Amniotic stem cell (primary cell): Measurements from ENCODE around the gene ANO10.

Experiments
- DNase-seq: peaks from one replicate; lab custom pipeline; 2025; lab: John Stamatoyannopoulos, UW

Gene ANO10

DNA sequence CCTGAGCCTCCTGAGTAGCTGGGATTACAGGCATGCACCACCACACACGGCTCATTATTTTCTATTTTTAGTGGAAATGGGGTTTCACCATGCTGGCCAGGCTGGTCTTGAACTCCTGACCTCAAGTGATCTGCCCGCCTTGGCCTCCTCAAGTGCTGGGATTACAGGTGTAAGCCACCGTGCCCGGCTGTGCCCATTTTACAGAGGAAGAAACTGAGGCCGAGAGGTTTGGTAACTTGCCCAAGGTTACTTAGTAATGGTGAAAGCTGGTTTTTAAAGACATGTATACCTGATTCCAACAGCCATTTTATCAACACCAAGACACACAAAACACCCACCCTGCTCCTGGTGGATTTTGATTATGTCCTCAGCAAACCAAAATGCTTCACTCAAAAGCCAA is 206.7 kb downstream of the ANO10 start:
- no peak for DNase-seq

DNA sequence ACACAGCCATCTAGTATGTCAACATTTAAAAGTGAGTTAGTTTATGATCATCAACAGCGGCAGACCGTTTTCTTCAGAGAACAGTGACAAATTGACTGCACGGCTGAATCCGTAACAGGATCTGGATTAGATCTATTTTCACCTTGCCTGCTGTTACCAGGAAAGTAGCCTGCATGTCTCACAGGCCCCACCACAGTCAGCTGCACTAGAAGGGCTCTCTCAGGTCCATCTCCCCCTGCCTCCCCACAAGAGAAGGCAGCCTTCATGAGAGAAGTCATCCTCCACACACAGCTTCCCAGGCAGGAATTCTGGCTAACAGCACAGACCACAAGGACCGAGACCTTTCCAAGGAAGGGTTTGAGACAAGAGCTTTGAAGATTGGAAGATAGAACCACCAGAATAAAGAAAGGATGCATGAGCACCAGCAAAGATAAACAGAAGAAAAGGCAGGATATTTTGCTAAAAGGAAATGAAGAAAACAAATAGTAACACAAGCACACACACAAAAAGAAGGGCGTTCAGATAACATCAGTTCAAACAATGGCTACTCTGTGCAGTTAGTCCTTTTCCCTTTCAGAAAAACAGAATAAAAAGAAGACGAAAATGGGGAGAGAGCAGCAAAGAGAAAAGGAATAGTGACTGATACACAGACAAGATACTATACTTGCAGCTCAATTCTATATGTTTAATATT is 208.0 kb downstream of the ANO10 start:
- no peak for DNase-seq

DNA sequence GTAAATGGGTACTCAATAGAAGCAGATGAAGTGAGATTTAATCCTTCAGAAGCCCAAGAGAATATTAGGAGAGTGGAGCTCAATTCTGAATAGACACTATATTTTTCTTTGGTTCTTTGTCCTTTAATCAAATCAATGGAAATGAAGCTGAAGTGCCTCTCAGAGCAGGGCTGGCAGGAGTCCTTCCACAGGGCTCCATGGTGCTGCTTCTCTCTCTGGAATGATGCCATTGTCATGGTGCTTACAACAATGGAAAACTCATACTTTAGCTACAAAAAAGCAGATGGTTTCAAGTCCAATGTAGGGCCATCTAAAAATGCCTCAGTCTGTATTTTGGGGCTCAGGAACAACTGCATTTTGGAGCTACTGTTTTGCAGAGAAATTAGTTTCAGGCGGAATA is 210.4 kb downstream of the ANO10 start:
- DNase-seq = no peak

DNA sequence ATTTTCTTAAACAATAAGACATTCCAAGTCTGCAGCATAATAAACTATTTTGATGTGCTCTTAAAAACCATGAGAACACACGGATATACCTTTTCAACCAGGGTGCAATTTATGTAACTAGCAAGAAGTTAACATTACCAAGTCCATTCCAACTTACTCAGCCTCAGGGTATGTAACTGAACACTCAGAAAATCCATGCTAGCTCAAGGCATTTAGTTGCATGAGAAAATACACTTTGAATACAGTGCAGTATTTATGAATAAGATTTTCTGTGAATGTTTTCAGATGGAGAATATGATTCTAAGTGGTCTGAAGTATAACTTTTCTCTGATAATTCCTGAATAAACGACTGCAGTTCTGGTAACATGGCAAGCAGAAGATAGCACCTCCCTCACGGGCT is 211.2 kb downstream of the ANO10 start:
- DNase-seq = no peak

DNA sequence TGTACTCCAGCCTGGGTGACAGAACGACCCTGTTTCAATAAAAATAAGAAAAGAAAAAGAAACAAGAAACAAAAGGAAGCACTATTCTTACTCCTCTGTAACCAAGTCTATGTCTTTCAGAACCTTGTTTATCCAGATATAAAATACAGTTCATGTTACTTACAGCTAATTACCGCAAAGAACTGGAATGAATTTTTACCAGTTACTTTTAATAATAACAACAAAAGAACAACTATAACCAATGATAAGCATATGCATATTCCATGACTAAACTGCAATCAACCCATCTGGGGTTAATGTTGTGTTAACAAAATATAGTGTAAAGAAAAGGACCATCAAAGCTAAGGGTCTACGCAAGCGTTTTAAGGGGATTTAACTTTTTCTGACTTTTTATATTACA is 212.3 kb downstream of the ANO10 start:
- no peak for DNase-seq

DNA sequence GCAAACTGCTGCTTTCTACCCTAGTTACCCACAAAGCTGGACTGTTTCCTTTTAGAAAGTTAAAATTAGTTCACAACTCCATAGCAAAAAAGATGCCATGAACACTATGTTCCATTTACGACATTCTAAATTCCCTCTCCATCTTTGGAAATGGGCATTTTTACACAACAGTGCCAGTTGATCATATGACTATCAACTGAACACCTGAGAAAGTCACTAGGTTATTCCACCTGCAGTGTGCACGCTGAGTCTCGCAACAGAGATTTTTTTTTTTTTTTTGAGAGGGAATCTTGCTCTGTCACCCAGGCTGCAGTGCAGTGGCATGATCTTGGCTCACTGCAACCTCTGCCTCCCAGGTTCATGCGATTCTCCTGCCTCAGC is 215.2 kb downstream of the ANO10 start:
- DNase-seq = no peak

DNA sequence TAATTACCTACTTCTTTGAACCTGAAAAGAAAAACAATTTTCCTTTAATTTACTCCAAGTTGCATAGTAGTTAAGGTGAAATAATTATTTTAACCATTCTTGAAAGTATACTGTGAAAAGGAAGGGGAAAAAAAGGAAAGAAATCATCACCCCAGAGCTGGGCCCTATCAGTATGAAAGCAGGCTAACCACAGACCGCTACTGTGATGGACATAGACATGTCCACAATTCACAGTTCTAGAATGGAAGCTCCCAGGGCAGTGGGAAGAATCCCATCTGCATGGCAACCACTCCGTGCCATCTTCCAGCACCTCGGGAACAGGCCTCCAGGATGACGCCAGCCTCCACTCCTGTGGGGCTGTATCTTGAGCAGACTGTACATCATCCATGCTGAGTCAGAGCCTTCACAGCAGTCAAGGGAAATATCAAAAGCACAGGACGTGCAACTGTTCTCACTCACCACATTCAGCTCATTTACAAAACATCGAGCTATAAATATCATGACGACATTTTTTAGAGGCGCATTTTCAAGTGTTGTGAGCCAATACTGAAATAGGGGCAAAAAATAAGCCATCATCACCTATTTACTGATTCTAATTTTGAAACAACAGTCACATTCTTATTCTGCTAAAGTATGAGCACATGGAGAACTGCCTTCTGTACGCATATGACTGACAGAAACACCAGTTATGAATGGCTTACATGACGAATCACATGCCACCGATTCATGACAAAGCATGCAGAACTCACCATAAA is 215.7 kb downstream of the ANO10 start:
- DNase-seq = no peak

DNA sequence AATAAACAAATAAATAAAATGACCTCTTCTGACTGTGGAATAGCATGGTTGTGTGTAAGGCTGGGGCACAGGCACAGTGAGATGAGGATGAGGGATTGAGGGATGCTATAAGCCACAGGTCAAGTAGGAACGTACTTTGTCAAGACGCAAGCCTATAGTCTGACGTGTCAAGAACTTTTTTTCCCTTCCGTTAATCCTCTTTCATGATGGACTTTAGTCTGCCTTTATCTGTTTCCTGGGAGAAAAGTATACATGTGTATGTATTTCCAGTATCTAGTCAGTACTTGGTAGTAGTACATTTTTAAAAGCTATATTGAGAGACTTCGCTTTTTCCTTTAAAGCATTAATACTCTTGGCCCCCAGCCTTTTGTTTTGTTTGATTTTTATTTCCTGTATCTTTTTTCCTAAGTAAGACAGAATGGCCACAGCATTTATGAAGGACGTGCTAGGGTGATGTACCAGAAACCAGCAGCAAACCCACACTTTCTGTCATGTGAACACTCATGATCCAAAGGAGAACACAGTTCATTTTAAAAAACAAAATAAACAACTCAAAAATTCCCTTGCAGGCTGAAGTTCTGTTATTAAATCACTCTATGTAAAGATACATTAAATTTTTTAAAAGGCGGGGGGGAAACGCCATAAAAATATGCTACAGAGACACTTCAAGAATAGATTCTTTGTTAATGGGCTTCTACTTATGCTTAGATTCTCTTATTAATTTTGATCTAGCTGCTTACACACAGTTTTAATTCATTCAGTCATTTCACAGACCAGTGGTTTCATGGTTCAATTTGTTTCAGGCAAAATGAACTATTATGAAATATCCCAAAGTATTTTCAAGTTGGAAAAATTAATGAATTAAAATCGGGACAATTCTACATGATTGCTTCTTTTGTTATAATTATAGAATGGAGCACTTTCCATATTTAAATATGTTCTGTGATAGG is 220.8 kb downstream of the ANO10 start:
- no peak for DNase-seq

DNA sequence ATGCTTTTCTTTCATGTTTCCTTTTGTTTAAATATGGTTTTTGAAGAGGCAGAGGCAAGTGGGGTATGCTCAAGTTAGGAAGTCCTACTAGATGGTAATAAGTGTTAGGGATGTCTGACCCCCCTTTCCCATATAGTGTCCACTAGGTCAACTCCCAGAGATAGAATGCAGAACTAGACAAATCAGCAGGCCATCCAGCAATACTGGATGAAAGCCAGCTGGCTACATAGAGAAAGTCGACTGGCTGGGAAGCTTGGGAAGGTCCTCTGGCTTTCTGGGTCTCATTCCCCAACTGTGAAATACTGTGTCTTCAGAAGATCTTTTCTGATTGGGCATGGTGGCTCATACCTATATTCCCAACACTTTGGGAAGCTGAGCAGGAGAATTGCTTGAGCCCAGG is 221.6 kb downstream of the ANO10 start:
- no peak for DNase-seq

DNA sequence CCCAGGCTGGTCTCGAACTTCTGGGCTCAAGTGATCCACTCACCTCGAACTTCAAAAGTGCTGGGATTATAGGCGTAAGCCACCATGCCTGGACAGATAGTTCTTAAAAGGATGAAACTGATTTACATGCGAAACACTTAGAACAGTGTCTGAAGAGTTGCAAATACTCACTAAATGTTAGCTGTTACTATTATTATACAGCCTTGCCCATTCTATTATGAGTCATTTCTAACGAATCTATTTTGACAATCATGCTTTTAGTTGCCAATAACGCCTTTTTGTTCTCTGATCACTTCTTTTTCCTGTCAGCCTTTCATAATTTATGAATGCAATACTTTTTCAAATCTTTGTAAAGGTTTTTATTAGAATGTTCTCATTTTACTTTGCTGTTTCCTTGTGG is 222.8 kb downstream of the ANO10 start:
- no peak for DNase-seq

DNA sequence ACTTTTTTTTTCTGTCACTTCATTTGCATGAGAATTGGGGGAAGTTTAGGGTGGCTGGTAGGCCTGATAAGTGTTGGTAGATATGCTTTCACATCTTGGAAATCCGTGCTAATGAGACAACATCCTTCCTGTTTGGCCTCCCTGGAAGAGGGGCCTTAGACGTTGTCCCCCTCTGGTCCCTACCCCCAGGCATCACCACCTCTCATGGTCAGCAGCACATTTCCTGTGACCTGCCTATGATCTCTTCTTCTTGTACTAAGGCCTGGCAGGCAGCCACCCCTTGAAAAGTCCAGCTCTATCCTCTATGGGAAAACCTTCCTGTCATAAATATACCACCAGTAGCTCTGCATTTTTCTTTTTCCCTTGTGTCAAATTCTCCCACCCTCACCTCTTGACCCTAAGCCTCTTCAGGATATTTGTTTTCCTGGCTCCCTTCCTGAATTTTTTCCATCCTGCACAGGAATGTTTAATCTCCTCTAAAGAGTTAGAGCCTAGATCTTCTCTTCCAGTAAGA is 227.7 kb downstream of the ANO10 start:
- no peak for DNase-seq

DNA sequence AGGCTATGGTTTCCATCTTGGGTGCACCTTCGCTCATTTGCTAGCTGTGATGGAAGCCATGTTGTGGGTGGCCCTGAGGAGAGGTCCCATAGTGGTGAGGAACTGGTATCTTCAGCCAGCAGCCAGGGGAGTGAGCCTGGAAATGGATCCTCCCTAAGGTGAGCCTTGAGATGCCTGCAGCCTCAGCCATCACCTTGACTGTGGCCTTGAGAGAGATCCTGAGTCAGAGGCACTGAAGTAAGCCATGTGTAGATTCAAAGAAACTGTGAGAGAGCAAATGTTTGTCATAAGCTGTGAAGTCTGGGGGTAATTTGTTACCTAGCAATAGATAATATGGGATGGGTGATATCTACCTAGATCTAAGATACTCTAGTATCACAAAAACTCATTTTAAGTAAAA is 230.2 kb downstream of the ANO10 start:
- no peak for DNase-seq

DNA sequence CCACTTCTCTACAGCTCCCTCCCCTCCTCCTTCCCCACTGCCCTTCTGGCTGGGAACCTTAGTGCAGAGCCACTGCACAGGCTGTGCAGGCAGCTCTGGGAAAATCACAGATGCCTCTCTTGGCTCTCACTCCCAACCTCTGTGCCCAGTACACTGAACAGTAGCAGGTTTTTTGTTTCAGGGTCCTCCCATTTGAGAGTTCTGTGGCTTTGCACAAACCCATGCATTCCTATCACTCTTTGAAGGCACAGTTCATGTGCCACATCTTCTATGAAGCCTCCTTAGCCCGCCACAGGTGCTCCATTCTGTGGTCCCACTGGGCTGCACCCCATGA is 231.6 kb downstream of the ANO10 start:
- DNase-seq = no peak

DNA sequence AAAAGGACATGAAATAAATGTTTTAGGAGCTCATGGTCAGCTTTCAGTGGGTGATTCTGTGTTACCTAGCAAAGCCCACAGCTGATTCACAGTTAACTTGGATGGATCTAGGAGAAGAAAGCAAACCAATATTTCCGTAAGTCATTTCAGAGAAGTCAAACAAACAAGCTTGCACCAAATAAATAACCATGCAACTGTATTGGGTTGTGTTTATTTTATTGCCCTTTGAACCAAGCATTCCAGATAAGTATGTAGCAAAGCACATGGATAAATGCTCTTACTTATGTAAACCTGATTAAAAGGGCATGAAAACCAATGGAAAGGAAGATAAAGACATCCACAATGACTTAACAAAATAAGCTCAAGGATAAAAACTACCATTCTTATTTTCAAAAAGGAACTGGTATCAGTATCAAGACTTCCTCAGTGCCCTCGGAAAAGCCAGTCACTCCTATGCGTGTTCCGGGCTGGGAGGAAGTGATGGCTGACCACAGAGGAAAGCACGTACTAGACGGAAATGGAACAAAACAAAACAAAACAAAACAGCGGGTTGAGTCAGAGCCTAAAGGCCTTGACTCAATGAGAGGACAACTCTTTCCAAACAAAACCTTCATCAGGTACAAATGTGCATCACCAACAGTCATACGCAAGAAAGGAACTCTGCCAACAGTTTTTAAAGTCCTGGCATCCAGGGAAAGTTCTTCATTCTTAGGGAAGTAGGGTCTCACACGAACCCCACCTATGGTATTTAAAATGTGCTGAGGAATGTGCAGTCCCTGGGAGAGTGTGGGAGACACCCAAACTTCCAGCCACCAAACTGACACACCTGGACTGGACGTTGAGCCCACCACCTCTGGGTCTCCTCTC is 232.2 kb downstream of the ANO10 start:
- DNase-seq = no peak

DNA sequence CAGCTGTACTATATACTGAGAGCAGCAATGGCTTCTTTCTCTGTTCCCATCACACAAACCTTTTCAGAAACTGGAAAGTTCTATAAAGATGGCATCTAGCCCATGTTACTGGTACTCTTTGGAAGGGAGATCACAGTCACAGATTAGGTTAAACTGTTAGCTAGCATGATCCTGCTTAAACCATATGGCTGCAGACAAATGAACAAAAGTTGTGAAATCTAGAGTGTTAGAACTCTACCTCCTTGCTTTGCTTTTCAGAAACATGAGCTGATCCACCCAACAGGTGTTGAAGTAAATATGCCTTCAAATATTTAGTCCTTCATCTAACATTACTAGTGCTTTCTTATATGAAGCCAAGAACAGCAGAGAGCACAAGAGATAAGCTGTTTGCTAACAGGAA is 232.9 kb downstream of the ANO10 start:
- DNase-seq = no peak

DNA sequence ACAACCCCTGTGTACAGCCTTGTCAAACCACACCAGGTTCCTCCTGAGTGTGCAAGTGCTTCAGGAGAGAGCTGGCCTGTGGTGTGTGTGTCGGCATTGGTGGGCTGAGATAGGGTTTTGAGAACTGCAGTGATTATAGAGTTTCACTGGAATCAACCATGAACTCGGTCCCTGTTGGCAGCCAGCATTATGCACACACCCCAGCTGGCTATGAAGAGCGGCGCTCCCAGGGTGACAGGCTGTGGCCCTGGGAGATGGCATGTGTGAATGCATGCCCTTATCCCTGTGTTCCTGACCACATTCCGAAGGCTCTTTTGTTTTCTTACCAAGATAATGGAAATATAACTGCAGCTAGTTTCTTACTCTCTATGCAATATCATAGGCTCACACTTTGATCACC is 233.6 kb downstream of the ANO10 start:
- no peak for DNase-seq

DNA sequence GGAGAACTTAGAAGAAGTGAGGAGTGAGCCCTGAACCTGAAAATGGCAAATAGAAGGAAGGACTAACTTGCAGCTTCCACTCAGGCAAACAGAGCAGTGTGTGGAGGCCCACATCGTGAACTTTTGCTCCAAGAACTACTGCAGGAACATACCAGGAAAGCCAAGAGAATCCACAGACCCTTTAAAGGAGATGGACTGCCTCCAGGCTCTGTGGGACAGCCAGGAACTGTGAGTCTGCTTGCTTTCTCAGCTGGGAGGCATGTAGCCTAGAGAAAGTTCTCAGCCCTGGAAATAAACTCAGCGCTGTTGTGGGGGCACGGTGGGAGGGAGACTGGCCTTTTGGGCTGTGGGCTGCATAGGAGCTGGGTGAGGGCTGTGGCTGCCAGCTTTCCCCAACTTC is 242.5 kb downstream of the ANO10 start:
- DNase-seq = peak; percentile 8

DNA sequence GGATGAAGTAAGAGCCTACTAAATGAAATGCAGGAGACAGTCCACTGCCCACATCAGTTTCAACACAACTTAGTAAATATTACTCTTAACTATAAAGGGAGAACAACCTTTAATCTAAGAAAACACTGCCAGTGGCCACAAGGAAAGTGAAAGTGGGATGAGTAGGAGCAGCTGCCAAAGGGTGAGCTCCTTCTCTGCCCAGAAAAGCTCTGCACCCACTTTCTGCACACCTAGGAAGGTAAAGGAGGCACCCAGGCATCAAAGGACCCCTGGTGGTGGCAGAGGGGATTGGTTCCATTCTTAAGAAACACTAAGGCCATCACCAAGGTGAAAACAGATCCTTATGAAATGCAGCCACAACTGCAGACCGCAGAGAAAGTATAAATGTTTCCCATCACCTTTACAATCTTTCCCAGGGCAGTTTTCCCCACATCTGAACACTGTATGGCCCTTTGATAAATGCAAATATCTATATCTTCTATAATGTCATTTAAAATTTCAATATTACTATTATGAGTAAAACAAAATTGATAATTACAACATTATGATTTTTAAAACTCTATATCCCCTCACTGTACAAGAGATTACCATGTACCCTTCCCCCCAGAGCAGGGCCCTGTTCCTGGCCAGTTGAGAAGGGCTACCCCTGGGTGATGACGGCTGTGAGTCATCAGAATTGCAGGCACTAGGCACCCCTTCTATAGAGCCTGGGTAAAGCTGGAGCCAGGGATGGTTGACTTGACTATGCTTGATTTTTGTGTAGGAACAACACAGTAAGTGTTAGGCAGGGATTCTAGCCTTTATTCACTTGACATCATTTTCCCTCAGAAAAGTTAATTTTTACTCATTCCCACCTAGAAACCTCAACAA is 243.5 kb downstream of the ANO10 start:
- DNase-seq = peak; percentile 3

DNA sequence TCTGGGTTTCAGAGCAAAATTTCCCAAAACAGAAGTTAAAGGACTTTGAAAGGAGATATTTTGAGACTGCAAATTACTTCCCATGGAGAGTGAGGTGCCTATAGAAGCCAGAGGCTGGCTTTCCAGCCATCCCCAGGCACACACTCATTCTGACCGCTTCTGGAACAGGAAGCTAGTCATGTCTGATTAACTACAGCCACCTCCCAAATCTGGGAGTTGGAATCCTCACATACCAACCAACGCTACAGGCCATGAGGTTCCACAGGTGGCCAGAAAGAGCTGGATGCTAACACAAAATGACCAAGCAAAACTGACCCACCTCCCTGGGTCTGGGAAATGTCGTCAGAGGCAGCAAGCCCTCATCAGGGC is 248.3 kb downstream of the ANO10 start:
- DNase-seq = no peak

DNA sequence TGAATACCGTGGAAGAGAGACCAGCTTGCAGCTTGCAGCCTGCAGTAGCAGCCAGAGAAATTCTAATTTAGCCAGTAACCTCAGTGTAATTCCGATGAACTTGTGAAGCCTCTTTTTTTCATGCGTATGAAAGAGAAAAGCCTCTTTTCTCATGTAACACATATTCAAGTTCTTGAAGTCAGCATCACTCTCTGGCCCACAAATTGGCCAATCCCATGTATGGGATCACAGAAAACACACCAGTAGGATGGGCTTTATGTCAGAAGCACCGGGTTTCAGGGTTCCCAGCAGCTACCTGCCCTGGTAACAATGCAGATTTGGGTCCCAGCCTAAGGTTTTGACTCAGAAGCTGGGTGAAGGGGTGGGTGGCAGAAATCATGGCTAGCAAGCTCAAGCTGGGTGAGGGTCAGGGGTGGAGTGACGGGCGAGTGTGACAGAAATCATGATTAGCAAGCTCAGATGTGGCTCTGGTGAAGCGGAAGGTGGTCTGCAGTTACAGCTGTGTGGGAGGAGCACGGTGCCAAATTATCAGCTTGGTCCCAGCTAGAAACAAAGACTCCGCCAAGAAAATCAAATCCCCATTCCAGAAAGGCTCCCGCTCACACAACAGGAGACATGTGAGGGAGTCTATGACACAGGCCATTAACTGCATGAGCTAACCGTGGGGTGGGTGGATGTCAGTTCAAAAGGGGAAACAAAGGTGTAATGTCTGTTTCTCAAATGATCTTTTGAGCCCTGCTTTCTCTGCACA is 248.8 kb downstream of the ANO10 start:
- DNase-seq = no peak
